Measurements from ENCODE around the gene DDHD1.
"Not testable (repeated sequence)": the region's sequence is repeated elsewhere in the genome, so short reads cannot be mapped to it uniquely, and the experiment has no call there.

Gene DDHD1

GRCh38 chr14:53127832-53128231 is 25.3 kb downstream of the DDHD1 start:
- no peaks in the 10 kb centered on the region for H3K27me3 ChIP-seq (replicated peaks; ENCODE audit: control insufficient read depth, insufficient read depth, low read length)
- no peaks in the 10 kb centered on the region for H3K9me3 ChIP-seq (ENCODE audit: control insufficient read depth, low read length)
- H3K9ac ChIP-seq (ENCODE audit: low read length), result no peak overlapping the region
- no peak for DNase-seq (ENCODE audit: low read depth)
- no peaks in the 10 kb centered on the region for H3K36me3 ChIP-seq (ENCODE audit: control insufficient read depth, insufficient read depth, low read length, severe bottlenecking)
- peaks cover 23% of the 10 kb centered on the region for H3K4me1 ChIP-seq (ENCODE audit: control insufficient read depth, insufficient read depth, low read length)
- no peak overlapping the region for H3K4me3 ChIP-seq (ENCODE audit: low read length)

- H3K4me3 ChIP-seq (ENCODE audit: low read length), result peak overlapping the region; percentile 72
- H3K4me1 ChIP-seq (ENCODE audit: control insufficient read depth, insufficient read depth, low read length), result peaks cover 23% of the 10 kb centered on the region
- no peaks in the 10 kb centered on the region for H3K27me3 ChIP-seq (replicated peaks; ENCODE audit: control insufficient read depth, insufficient read depth, low read length)
- H3K36me3 ChIP-seq (ENCODE audit: control insufficient read depth, insufficient read depth, low read length, severe bottlenecking), result no peaks in the 10 kb centered on the region
- H3K9me3 ChIP-seq (ENCODE audit: control insufficient read depth, low read length), result no peaks in the 10 kb centered on the region
- peak overlapping the region; percentile 71 for H3K9ac ChIP-seq (ENCODE audit: low read length)
- peak; percentile 10 for DNase-seq (ENCODE audit: low read depth)
These were observed 26.0 kb downstream of the DDHD1 start for GRCh38 chr14:53127151-53127550.

- peak; percentile 49 for DNase-seq (ENCODE audit: low read depth)
- Histone ChIP-seq H3K9me3 (ENCODE audit: control insufficient read depth, low read length) (no peaks in the 10 kb centered on the region), H3K36me3 (ENCODE audit: control insufficient read depth, insufficient read depth, low read length, severe bottlenecking) (no peaks in the 10 kb centered on the region), H3K4me3 (ENCODE audit: low read length) (peak overlapping the region; percentile 72), H3K4me1 (ENCODE audit: control insufficient read depth, insufficient read depth, low read length) (peaks cover 23% of the 10 kb centered on the region), H3K27me3 (replicated peaks; ENCODE audit: control insufficient read depth, insufficient read depth, low read length) (no peaks in the 10 kb centered on the region), H3K9ac (ENCODE audit: low read length) (peak overlapping the region; percentile 71)
These were observed 26.4 kb downstream of the DDHD1 start for GRCh38 chr14:53126731-53127130.

GRCh38 chr14:53124786-53125185 is 28.3 kb downstream of the DDHD1 start:
- no peaks in the 10 kb centered on the region for H3K36me3 ChIP-seq (ENCODE audit: control insufficient read depth, insufficient read depth, low read length, severe bottlenecking)
- H3K4me1 ChIP-seq (ENCODE audit: control insufficient read depth, insufficient read depth, low read length), result peaks cover 18% of the 10 kb centered on the region
- no peak for DNase-seq (ENCODE audit: low read depth)

GRCh38 chr14:53121419-53121818 is 31.7 kb downstream of the DDHD1 start:
- H3K9ac ChIP-seq (ENCODE audit: low read length); H3K4me3 ChIP-seq (ENCODE audit: low read length); H3K27me3 ChIP-seq (replicated peaks; ENCODE audit: control insufficient read depth, insufficient read depth, low read length); H3K4me1 ChIP-seq (ENCODE audit: control insufficient read depth, insufficient read depth, low read length); DNase-seq (ENCODE audit: low read depth); H3K9me3 ChIP-seq (ENCODE audit: control insufficient read depth, low read length); H3K36me3 ChIP-seq (ENCODE audit: control insufficient read depth, insufficient read depth, low read length, severe bottlenecking): not testable (repeated sequence)

More at GRCh38 chr14:53124786-53125185, 28.3 kb downstream of the DDHD1 start:
- Histone ChIP-seq H3K4me3 (ENCODE audit: low read length) (no peak overlapping the region), H3K9me3 (ENCODE audit: control insufficient read depth, low read length) (peaks cover 3% of the 10 kb centered on the region), H3K27me3 (replicated peaks; ENCODE audit: control insufficient read depth, insufficient read depth, low read length) (no peaks in the 10 kb centered on the region), H3K9ac (ENCODE audit: low read length) (no peak overlapping the region)

GRCh38 chr14:53117479-53117878 is 35.6 kb downstream of the DDHD1 start:
- not testable (repeated sequence) for H3K4me1 ChIP-seq (ENCODE audit: control insufficient read depth, insufficient read depth, low read length); H3K36me3 ChIP-seq (ENCODE audit: control insufficient read depth, insufficient read depth, low read length, severe bottlenecking); H3K9me3 ChIP-seq (ENCODE audit: control insufficient read depth, low read length); H3K9ac ChIP-seq (ENCODE audit: low read length); H3K27me3 ChIP-seq (replicated peaks; ENCODE audit: control insufficient read depth, insufficient read depth, low read length); DNase-seq (ENCODE audit: low read depth); H3K4me3 ChIP-seq (ENCODE audit: low read length)

- no peak for DNase-seq (ENCODE audit: low read depth)
- Histone ChIP-seq H3K4me3 (ENCODE audit: low read length) (no peak overlapping the region), H3K27me3 (replicated peaks; ENCODE audit: control insufficient read depth, insufficient read depth, low read length) (no peaks in the 10 kb centered on the region), H3K9me3 (ENCODE audit: control insufficient read depth, low read length) (no peaks in the 10 kb centered on the region), H3K9ac (ENCODE audit: low read length) (no peak overlapping the region), H3K36me3 (ENCODE audit: control insufficient read depth, insufficient read depth, low read length, severe bottlenecking) (no peaks in the 10 kb centered on the region), H3K4me1 (ENCODE audit: control insufficient read depth, insufficient read depth, low read length) (no peaks in the 10 kb centered on the region)
These were observed 39.1 kb downstream of the DDHD1 start for GRCh38 chr14:53113989-53114388.

- Histone ChIP-seq H3K27me3 (replicated peaks; ENCODE audit: control insufficient read depth, insufficient read depth, low read length) (no peaks in the 10 kb centered on the region), H3K4me1 (ENCODE audit: control insufficient read depth, insufficient read depth, low read length) (no peaks in the 10 kb centered on the region), H3K9me3 (ENCODE audit: control insufficient read depth, low read length) (peaks cover 8% of the 10 kb centered on the region), H3K9ac (ENCODE audit: low read length) (no peak overlapping the region), H3K4me3 (ENCODE audit: low read length) (no peak overlapping the region), H3K36me3 (ENCODE audit: control insufficient read depth, insufficient read depth, low read length, severe bottlenecking) (no peaks in the 10 kb centered on the region)
- DNase-seq (ENCODE audit: low read depth), result no peak
These were observed 43.0 kb downstream of the DDHD1 start for GRCh38 chr14:53110096-53110495.

GRCh38 chr14:53109105-53110041 is 43.8 kb downstream of the DDHD1 start:
- no peaks in the 10 kb centered on the region for H3K27me3 ChIP-seq (replicated peaks; ENCODE audit: control insufficient read depth, insufficient read depth, low read length)
- H3K9me3 ChIP-seq (ENCODE audit: control insufficient read depth, low read length), result peaks cover 8% of the 10 kb centered on the region
- H3K4me3 ChIP-seq (ENCODE audit: low read length), result peak overlapping the region; percentile 54
- H3K36me3 ChIP-seq (ENCODE audit: control insufficient read depth, insufficient read depth, low read length, severe bottlenecking), result no peaks in the 10 kb centered on the region
- no peak for DNase-seq (ENCODE audit: low read depth)
- H3K4me1 ChIP-seq (ENCODE audit: control insufficient read depth, insufficient read depth, low read length), result no peaks in the 10 kb centered on the region
- H3K9ac ChIP-seq (ENCODE audit: low read length), result peak overlapping the region; percentile 56

GRCh38 chr14:53108292-53109104 is 44.6 kb downstream of the DDHD1 start:
- Histone ChIP-seq H3K4me1 (ENCODE audit: control insufficient read depth, insufficient read depth, low read length) (no peaks in the 10 kb centered on the region), H3K9me3 (ENCODE audit: control insufficient read depth, low read length) (peaks cover 8% of the 10 kb centered on the region), H3K27me3 (replicated peaks; ENCODE audit: control insufficient read depth, insufficient read depth, low read length) (no peaks in the 10 kb centered on the region), H3K9ac (ENCODE audit: low read length) (peak overlapping the region; percentile 56), H3K36me3 (ENCODE audit: control insufficient read depth, insufficient read depth, low read length, severe bottlenecking) (no peaks in the 10 kb centered on the region), H3K4me3 (ENCODE audit: low read length) (peak overlapping the region; percentile 54)
- DNase-seq (ENCODE audit: low read depth), result no peak

GRCh38 chr14:53106768-53107167 is 46.4 kb downstream of the DDHD1 start:
- H3K9me3 ChIP-seq (ENCODE audit: control insufficient read depth, low read length), result peaks cover 8% of the 10 kb centered on the region
- H3K9ac ChIP-seq (ENCODE audit: low read length), result no peak overlapping the region
- no peaks in the 10 kb centered on the region for H3K27me3 ChIP-seq (replicated peaks; ENCODE audit: control insufficient read depth, insufficient read depth, low read length)
- H3K4me1 ChIP-seq (ENCODE audit: control insufficient read depth, insufficient read depth, low read length), result peaks cover 9% of the 10 kb centered on the region
- no peaks in the 10 kb centered on the region for H3K36me3 ChIP-seq (ENCODE audit: control insufficient read depth, insufficient read depth, low read length, severe bottlenecking)
- no peak overlapping the region for H3K4me3 ChIP-seq (ENCODE audit: low read length)
- no peak for DNase-seq (ENCODE audit: low read depth)

All from adipocyte (in vitro differentiated cells).